Measurements from ENCODE around the gene C2CD4B. TPM values are rescaled to one million over a fixed set of nuclear protein-coding genes. Genes with fewer than 3 reads are reported as not detected.

The C2CD4B gene
- total RNA-seq, 1 experiment from 2014 or later, result not detected

- TF ChIP-seq CTCF (conservative IDR thresholded peaks at IDR 0.05; ENCODE audit: low read depth, low read length), result no peak
- no TSS peak for BruUV-seq (replicated peaks)
- Histone ChIP-seq H3K79me2 (ENCODE audit: low read length) (no peaks in the 10 kb centered on the region), H3K9me3 (ENCODE audit: low read length) (no peaks in the 10 kb centered on the region), H3K27ac (ENCODE audit: low read length) (no peak overlapping the region), H3F3A (ENCODE audit: low read length, unreplicated experiment) (no peaks in the 10 kb centered on the region), H3K4me1 (ENCODE audit: insufficient read depth, low read length) (no peaks in the 10 kb centered on the region), H3K4me2 (ENCODE audit: low read length) (no peak overlapping the region), H3K9ac (ENCODE audit: low read length) (no peak overlapping the region), H3K27me3 (ENCODE audit: low read length) (peaks cover 19% of the 10 kb centered on the region), H3K36me3 (ENCODE audit: low read depth, low read length) (no peaks in the 10 kb centered on the region), H3K4me3 (ENCODE audit: low read length) (no peak overlapping the region), H3K9me2 (replicated peaks; ENCODE audit: low read length) (no peaks in the 10 kb centered on the region), H2AFZ (ENCODE audit: low read length) (no peak overlapping the region), H4K20me1 (ENCODE audit: low read length) (no peaks in the 10 kb centered on the region)
- POLR2A ChIA-PET (ENCODE audit: unreplicated experiment), result no interaction called here
- no peak for ATAC-seq
- intact Hi-C loops (cut with micrococcal nuclease), result no loop called here
- no peak for DNase-seq
- CTCF ChIA-PET, result no interaction called here
Observed at GRCh38 chr15:62164396-62165103, 535 bp downstream of the C2CD4B start.

- Histone ChIP-seq H3K4me2 (ENCODE audit: low read length) (no peak overlapping the region), H3K4me3 (ENCODE audit: low read length) (no peak overlapping the region), H3K9ac (ENCODE audit: low read length) (no peak overlapping the region), H3K9me3 (ENCODE audit: low read length) (no peaks in the 10 kb centered on the region), H3K79me2 (ENCODE audit: low read length) (no peaks in the 10 kb centered on the region), H2AFZ (ENCODE audit: low read length) (no peak overlapping the region), H3K9me2 (replicated peaks; ENCODE audit: low read length) (no peaks in the 10 kb centered on the region), H4K20me1 (ENCODE audit: low read length) (no peaks in the 10 kb centered on the region), H3K27ac (ENCODE audit: low read length) (no peak overlapping the region), H3K27me3 (ENCODE audit: low read length) (peaks cover 20% of the 10 kb centered on the region), H3K36me3 (ENCODE audit: low read depth, low read length) (no peaks in the 10 kb centered on the region), H3K4me1 (ENCODE audit: insufficient read depth, low read length) (no peaks in the 10 kb centered on the region), H3F3A (ENCODE audit: low read length, unreplicated experiment) (no peaks in the 10 kb centered on the region)
- TF ChIP-seq EZH2 (IDR thresholded peaks at IDR 0.05; ENCODE audit: low read length, unreplicated experiment), result no peak
- no peak for TF ChIP-seq CTCF (conservative IDR thresholded peaks at IDR 0.05; ENCODE audit: low read depth, low read length)
- TF ChIP-seq EZH2phosphoT487 (IDR thresholded peaks at IDR 0.05; ENCODE audit: borderline replicate concordance, low read length), result no peak
- ChIA-PET POLR2A (ENCODE audit: unreplicated experiment) (no interaction called here), CTCF (no interaction called here)
- no peak for ATAC-seq
- no TSS peak for BruUV-seq (replicated peaks)
- DNase-seq, result no peak
- intact Hi-C loops (cut with micrococcal nuclease), result no loop called here
Observed at GRCh38 chr15:62164014-62164395, 1.1 kb downstream of the C2CD4B start.

GRCh38 chr15:62163397-62164013 lies 1.6 kb downstream of the C2CD4B start:
- ATAC-seq (no peak), DNase-seq (no peak)
- no peak overlapping the region for H3K9ac ChIP-seq (ENCODE audit: low read length)
- no peaks in the 10 kb centered on the region for H3K9me2 ChIP-seq (replicated peaks; ENCODE audit: low read length)
- H2AFZ ChIP-seq (ENCODE audit: low read length), result no peak overlapping the region
- peaks cover 20% of the 10 kb centered on the region for H3K27me3 ChIP-seq (ENCODE audit: low read length)
- no peaks in the 10 kb centered on the region for H3K36me3 ChIP-seq (ENCODE audit: low read depth, low read length)
- no peak overlapping the region for H3K4me3 ChIP-seq (ENCODE audit: low read length)
- TF ChIP-seq EZH2 (IDR thresholded peaks at IDR 0.05; ENCODE audit: low read length, unreplicated experiment) (no peak), CTCF (conservative IDR thresholded peaks at IDR 0.05; ENCODE audit: low read depth, low read length) (no peak), EZH2phosphoT487 (IDR thresholded peaks at IDR 0.05; ENCODE audit: borderline replicate concordance, low read length) (no peak)
- H3F3A ChIP-seq (ENCODE audit: low read length, unreplicated experiment), result no peaks in the 10 kb centered on the region
- H3K9me3 ChIP-seq (ENCODE audit: low read length), result no peaks in the 10 kb centered on the region
- CTCF ChIA-PET, result no interaction called here
- no peaks in the 10 kb centered on the region for H3K4me1 ChIP-seq (ENCODE audit: insufficient read depth, low read length)
- H3K79me2 ChIP-seq (ENCODE audit: low read length), result no peaks in the 10 kb centered on the region
- POLR2A ChIA-PET (ENCODE audit: unreplicated experiment), result no interaction called here
- H3K4me2 ChIP-seq (ENCODE audit: low read length), result no peak overlapping the region
- H4K20me1 ChIP-seq (ENCODE audit: low read length), result no peaks in the 10 kb centered on the region
- no TSS peak for BruUV-seq (replicated peaks)
- no peak overlapping the region for H3K27ac ChIP-seq (ENCODE audit: low read length)
- intact Hi-C loops (cut with micrococcal nuclease), result no loop called here

Measured in PC-3 (cell line).